Trophoblast cell (in vitro differentiated cells and primary cell): ENCODE data around the gene SPAG6.

Experiments
- DNase-seq, 2 donors: peaks; one replicate each; pipeline ENCODE4 v3.0.0-alpha.2; 2016
- H2AFZ ChIP-seq: 2 replicates; pipeline ENCODE4 v1.6.1; 2013; ENCODE audit warnings: low read length, moderate library complexity, mild to moderate bottlenecking; ENCODE audit not compliant: insufficient read depth, poor library complexity
- H2AK5ac ChIP-seq: 2 replicates; pipeline ENCODE4 v1.6.1; 2013; ENCODE audit warnings: mild to moderate bottlenecking, low read length
- H2BK120ac ChIP-seq: 2 replicates; pipeline ENCODE4 v1.6.1; 2013; ENCODE audit warnings: low read length, mild to moderate bottlenecking, moderate library complexity; ENCODE audit not compliant: insufficient read depth, poor library complexity
- H2BK12ac ChIP-seq: 2 replicates; pipeline ENCODE4 v1.6.1; 2013; ENCODE audit warnings: mild to moderate bottlenecking, low read length, moderate library complexity
- H2BK5ac ChIP-seq: 2 replicates; pipeline ENCODE4 v1.6.1; 2013; ENCODE audit warnings: low read length, low read depth, moderate library complexity, mild to moderate bottlenecking; ENCODE audit not compliant: poor library complexity
- H3K14ac ChIP-seq: 2 replicates; pipeline ENCODE4 v1.6.1; 2013; ENCODE audit warnings: mild to moderate bottlenecking, low read length
- H3K18ac ChIP-seq: 2 replicates; pipeline ENCODE4 v1.6.1; 2013; ENCODE audit warnings: mild to moderate bottlenecking, low read length
- H3K23ac ChIP-seq: 2 replicates; pipeline ENCODE4 v1.6.1; 2013; ENCODE audit warnings: low read length
- H3K27ac ChIP-seq: 2 replicates; pipeline ENCODE4 v1.5.1; 2013; ENCODE audit warnings: low read depth, mild to moderate bottlenecking, inconsistent platforms, low read length, moderate library complexity
- H3K27me3 ChIP-seq: 2 replicates; pipeline ENCODE4 v1.6.1; 2013; ENCODE audit warnings: inconsistent platforms, mild to moderate bottlenecking, low read length, moderate library complexity; ENCODE audit not compliant: insufficient read depth
- H3K36me3 ChIP-seq, 2 experiments: 1 replicate in 1 of 2; 2 replicates in 1 of 2; pipeline ENCODE4 v1.6.1; 2013; ENCODE audit warnings: low read length in 2 of 2, mild to moderate bottlenecking in 2 of 2, moderate library complexity in 1 of 2; ENCODE audit not compliant: insufficient read depth in 2 of 2, control insufficient read depth in 1 of 2
- H3K4ac ChIP-seq: 2 replicates; pipeline ENCODE4 v1.6.1; 2013; ENCODE audit warnings: low read depth, mild to moderate bottlenecking, low read length, moderate library complexity
- H3K4me1 ChIP-seq, 2 experiments: 1 replicate in 1 of 2; 2 replicates in 1 of 2; pipeline ENCODE4 v1.6.1; 2013; ENCODE audit warnings: low read length in 2 of 2, mild to moderate bottlenecking in 2 of 2, moderate library complexity in 1 of 2; ENCODE audit not compliant: insufficient read depth in 2 of 2, control insufficient read depth in 1 of 2
- H3K4me2 ChIP-seq: 2 replicates; pipeline ENCODE4 v1.6.1; 2013; ENCODE audit warnings: inconsistent platforms, mild to moderate bottlenecking, low read length, moderate library complexity
- H3K4me3 ChIP-seq: 2 replicates; pipeline ENCODE4 v1.5.1; 2013; ENCODE audit warnings: mild to moderate bottlenecking, low read depth, low read length, inconsistent platforms
- H3K79me1 ChIP-seq: one replicate; pipeline ENCODE4 v1.6.1; 2013; ENCODE audit warnings: low read length
- H3K79me2 ChIP-seq: 2 replicates; pipeline ENCODE4 v1.6.1; 2013; ENCODE audit warnings: low read length, mild to moderate bottlenecking; ENCODE audit not compliant: control insufficient read depth, insufficient read depth, poor library complexity
- H3K9ac ChIP-seq: 2 replicates; pipeline ENCODE4 v1.6.1; 2013; ENCODE audit warnings: mild to moderate bottlenecking, low read length
- H3K9me3 ChIP-seq: 2 replicates; pipeline ENCODE4 v1.6.1; 2013; ENCODE audit warnings: low read depth, mild to moderate bottlenecking, control low read depth, inconsistent platforms, low read length; ENCODE audit not compliant: insufficient read depth
- H4K12ac ChIP-seq: 2 replicates; pipeline ENCODE4 v1.6.1; 2013; ENCODE audit warnings: low read depth, mild to moderate bottlenecking, low read length, moderate library complexity
- H4K8ac ChIP-seq: 2 replicates; pipeline ENCODE4 v1.6.1; 2013; ENCODE audit warnings: low read depth, mild to moderate bottlenecking, low read length, moderate library complexity
- H4K91ac ChIP-seq: one replicate; pipeline ENCODE4 v1.6.1; 2013; ENCODE audit warnings: low read depth, mild to moderate bottlenecking, low read length, moderate library complexity
- WGBS: extraction: QIAGEN DNeasy Blood & Tissue Kit; methylation state at CpG from one replicate; pipeline ENCODE4 v1.1.7; 2013; ENCODE audit warnings: missing lambda C conversion rate; ENCODE audit not compliant: insufficient read length, insufficient coverage; ENCODE audit errors: extremely low coverage; 5-methylcytosine and 5-hydroxymethylcytosine counted together

Gene SPAG6

DNA sequence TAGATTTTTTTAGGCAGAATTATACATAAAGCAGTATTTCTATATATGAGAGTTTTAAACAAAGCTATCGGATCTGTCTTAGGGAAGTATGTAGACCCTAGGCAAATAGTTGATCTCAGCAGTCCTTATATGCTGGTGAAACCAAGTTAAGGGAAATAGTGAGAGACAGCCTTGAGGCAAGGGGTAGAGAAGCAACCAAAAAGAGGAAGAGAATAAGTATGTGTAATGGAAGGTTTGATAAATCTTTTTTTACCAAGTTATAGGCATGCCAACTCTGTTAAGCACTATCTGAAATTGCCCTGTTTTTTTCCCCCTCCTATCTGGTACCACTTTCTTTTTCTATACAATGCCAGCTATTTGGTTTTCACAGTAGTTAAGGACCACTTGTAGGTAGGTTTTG is 19.9 kb downstream of the SPAG6 start:
- Histone ChIP-seq H4K91ac (no peak overlapping the region), H3K4me1 (no peaks in the 10 kb centered on the region), H3K4me2 (no peak overlapping the region), H3K23ac (no peak overlapping the region), H3K27ac (no peak overlapping the region), H3K4ac (no peak overlapping the region), H3K14ac (no peak overlapping the region), H2BK120ac (no peak overlapping the region), H3K9ac (no peak overlapping the region), H3K36me3 (no peaks in the 10 kb centered on the region), H3K79me1 (no peaks in the 10 kb centered on the region), H3K79me2 (no peaks in the 10 kb centered on the region), H3K9me3 (no peaks in the 10 kb centered on the region), H2AFZ (no peak overlapping the region), H2AK5ac (no peak overlapping the region), H3K4me3 (no peak overlapping the region), H3K27me3 (no peaks in the 10 kb centered on the region), H3K18ac (no peak overlapping the region), H4K12ac (no peak overlapping the region), H2BK5ac (no peak overlapping the region), H2BK12ac (no peak overlapping the region), H4K8ac (no peak overlapping the region)
- no peak for DNase-seq
- no CpG with 5 or more reads among the region's 1 CpG for WGBS

DNA sequence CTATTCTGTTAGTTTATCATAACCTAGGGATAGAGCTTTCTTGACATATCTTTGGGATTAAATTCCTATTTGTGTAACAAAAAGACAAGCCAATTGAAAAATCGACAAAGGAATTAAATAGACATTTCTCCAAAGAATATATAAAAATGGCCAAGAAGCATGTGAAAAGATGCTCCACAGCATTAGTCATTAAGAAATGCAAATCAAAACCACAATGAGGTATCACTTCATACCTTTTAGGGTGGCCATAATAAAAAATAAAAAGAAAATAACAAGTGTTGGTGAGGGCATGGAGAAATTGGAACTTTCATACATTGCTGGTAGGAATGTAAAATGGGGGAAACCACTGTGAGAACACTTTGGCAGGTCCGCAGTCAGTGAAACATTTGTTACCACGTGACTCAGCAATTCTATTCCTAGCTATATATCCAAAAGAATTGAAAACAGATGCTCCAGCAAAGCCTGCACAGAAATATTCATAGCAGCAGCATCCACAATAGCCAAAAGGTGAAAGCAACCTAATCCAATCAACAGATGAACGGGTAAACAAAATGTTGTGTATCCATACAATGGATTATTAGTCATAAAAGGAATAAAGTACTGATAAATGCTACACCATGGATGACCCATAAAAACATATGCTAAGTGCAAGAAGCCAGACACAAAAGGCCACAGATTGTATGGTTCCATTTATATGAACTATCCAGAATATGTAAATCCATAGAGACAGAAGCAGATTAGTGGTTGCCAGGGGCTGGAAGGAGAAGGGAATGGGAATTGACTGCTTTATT is 20.5 kb downstream of the SPAG6 start:
- Histone ChIP-seq H2BK5ac (no peak overlapping the region), H2AFZ (no peak overlapping the region), H3K9ac (no peak overlapping the region), H3K18ac (no peak overlapping the region), H3K4ac (no peak overlapping the region), H4K12ac (no peak overlapping the region), H3K27me3 (no peaks in the 10 kb centered on the region), H3K9me3 (no peaks in the 10 kb centered on the region), H4K8ac (no peak overlapping the region), H3K36me3 (no peaks in the 10 kb centered on the region), H3K79me1 (no peaks in the 10 kb centered on the region), H3K23ac (no peak overlapping the region), H2AK5ac (no peak overlapping the region), H3K27ac (no peak overlapping the region), H3K4me3 (no peak overlapping the region), H4K91ac (no peak overlapping the region), H3K4me2 (no peak overlapping the region), H3K79me2 (no peaks in the 10 kb centered on the region), H3K4me1 (no peaks in the 10 kb centered on the region), H2BK120ac (no peak overlapping the region), H3K14ac (no peak overlapping the region), H2BK12ac (no peak overlapping the region)
- WGBS = no CpG with 5 or more reads among the region's 4 CpGs
- no peak for DNase-seq

DNA sequence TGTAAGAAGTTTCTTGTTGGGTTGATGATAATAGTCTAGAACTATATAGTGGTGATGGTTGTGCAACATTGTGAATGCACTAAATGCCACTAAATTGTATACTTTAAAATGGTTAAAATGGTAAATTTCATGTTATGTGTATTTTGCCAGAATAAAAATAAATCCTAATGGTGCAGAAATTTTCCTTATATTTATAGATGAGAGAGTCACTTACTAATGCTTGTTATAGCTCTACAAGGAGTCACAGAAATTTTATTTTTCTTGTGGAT is 21.1 kb downstream of the SPAG6 start:
- H3K4ac ChIP-seq = no peak overlapping the region
- no peak overlapping the region for H2BK12ac ChIP-seq
- no peak for DNase-seq
- H3K79me1 ChIP-seq = no peaks in the 10 kb centered on the region
- no peak overlapping the region for H2BK120ac ChIP-seq
- no peak overlapping the region for H3K9ac ChIP-seq
- no peak overlapping the region for H2AK5ac ChIP-seq
- no peaks in the 10 kb centered on the region for H3K9me3 ChIP-seq
- H3K36me3 ChIP-seq = no peaks in the 10 kb centered on the region
- no peak overlapping the region for H3K14ac ChIP-seq
- no peak overlapping the region for H2BK5ac ChIP-seq
- no peak overlapping the region for H4K12ac ChIP-seq
- H3K4me2 ChIP-seq = no peak overlapping the region
- no peak overlapping the region for H3K4me3 ChIP-seq
- no peak overlapping the region for H2AFZ ChIP-seq
- H4K91ac ChIP-seq = no peak overlapping the region
- no peak overlapping the region for H4K8ac ChIP-seq
- H3K27ac ChIP-seq = no peak overlapping the region
- H3K27me3 ChIP-seq = no peaks in the 10 kb centered on the region
- H3K23ac ChIP-seq = no peak overlapping the region
- no peaks in the 10 kb centered on the region for H3K4me1 ChIP-seq
- no peak overlapping the region for H3K18ac ChIP-seq
- H3K79me2 ChIP-seq = no peaks in the 10 kb centered on the region

DNA sequence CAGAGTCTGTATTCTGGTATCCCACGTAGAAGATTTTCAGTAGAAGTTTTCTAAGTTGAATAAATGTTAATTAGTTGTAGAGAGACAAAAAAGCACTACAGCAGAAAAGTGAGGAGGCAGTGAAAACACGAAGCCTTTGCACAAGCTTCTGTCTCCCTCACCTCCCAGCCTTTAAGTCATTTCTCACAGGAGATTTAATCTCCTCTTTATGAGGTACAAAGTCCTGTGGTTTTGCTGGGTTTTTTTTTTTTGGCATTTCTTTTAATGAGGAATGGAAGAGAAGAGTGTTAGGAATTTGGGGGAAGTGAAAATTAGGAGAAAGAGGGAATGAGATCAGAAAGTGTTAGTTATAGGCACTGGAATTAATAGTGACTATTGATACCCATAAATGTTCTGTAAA is 21.5 kb downstream of the SPAG6 start:
- H3K4ac ChIP-seq = no peak overlapping the region
- H3K79me2 ChIP-seq = no peaks in the 10 kb centered on the region
- no peak overlapping the region for H2BK12ac ChIP-seq
- no peak overlapping the region for H3K14ac ChIP-seq
- H3K36me3 ChIP-seq = no peaks in the 10 kb centered on the region
- no peak overlapping the region for H3K4me2 ChIP-seq
- WGBS = no CpG with 5 or more reads among the region's 2 CpGs
- H2BK5ac ChIP-seq = no peak overlapping the region
- no peak overlapping the region for H3K23ac ChIP-seq
- H3K4me3 ChIP-seq = no peak overlapping the region
- no peaks in the 10 kb centered on the region for H3K27me3 ChIP-seq
- no peak overlapping the region for H4K12ac ChIP-seq
- no peak overlapping the region for H2AK5ac ChIP-seq
- no peaks in the 10 kb centered on the region for H3K9me3 ChIP-seq
- DNase-seq = no peak
- no peak overlapping the region for H3K27ac ChIP-seq
- H3K79me1 ChIP-seq = no peaks in the 10 kb centered on the region
- no peaks in the 10 kb centered on the region for H3K4me1 ChIP-seq
- H3K9ac ChIP-seq = no peak overlapping the region
- no peak overlapping the region for H3K18ac ChIP-seq
- H4K91ac ChIP-seq = no peak overlapping the region
- H2AFZ ChIP-seq = no peak overlapping the region
- no peak overlapping the region for H2BK120ac ChIP-seq
- H4K8ac ChIP-seq = no peak overlapping the region
